CMK (cell line): ENCODE data around the gene TUBB2B.
A peak's percentile ranks its signal among the peaks of the same experiment; 100 is the strongest.

Experiments used
- DNase-seq: peaks from one replicate; pipeline ENCODE4 v3.0.0-alpha.2; 2010; ENCODE audit warnings: low read depth

TUBB2B gene

DNA sequence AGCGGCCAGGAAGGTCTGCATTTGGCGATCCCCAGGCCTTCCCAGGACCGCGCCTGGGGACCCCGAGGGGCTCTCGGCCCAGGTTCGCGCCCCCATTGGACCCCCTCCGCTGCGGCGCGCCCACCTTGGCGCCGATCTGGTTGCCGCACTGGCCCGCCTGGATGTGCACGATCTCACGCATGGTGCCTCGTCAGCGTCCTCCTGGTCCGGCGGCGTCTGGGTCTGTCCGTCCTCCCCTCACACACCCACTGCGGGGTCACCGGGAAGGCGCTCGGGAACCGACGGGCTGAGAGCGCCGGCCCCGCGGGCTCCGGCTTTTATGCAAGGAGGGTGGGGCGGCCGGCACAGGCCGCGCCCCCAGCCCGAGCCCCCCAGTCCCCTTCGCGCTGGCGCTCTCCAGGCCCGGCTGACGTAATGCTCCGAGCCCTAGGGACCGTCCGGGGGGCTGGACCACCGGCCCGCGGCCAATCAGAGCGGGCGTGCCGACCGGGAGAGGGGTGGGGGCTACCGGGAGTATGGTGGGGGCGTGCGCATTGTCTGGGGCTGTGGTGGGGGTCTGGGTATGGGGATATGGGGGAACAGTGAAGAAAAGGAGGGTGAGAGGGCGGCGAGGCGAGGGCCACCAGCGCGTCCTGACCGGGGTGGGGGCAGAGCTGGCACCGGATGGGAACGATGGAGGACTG, at the start of gene TUBB2B:
Gene TUBB2B, minus strand, starts transcription at position 291 of the 683 bp plus-strand sequence. Its CDS starts 110 bp downstream, at position 181.
- DNase-seq: no peak

GRCh38 chr6:3277251-3277650, 49.8 kb upstream of the TUBB2B start:
- DNase-seq: no peak

DNA sequence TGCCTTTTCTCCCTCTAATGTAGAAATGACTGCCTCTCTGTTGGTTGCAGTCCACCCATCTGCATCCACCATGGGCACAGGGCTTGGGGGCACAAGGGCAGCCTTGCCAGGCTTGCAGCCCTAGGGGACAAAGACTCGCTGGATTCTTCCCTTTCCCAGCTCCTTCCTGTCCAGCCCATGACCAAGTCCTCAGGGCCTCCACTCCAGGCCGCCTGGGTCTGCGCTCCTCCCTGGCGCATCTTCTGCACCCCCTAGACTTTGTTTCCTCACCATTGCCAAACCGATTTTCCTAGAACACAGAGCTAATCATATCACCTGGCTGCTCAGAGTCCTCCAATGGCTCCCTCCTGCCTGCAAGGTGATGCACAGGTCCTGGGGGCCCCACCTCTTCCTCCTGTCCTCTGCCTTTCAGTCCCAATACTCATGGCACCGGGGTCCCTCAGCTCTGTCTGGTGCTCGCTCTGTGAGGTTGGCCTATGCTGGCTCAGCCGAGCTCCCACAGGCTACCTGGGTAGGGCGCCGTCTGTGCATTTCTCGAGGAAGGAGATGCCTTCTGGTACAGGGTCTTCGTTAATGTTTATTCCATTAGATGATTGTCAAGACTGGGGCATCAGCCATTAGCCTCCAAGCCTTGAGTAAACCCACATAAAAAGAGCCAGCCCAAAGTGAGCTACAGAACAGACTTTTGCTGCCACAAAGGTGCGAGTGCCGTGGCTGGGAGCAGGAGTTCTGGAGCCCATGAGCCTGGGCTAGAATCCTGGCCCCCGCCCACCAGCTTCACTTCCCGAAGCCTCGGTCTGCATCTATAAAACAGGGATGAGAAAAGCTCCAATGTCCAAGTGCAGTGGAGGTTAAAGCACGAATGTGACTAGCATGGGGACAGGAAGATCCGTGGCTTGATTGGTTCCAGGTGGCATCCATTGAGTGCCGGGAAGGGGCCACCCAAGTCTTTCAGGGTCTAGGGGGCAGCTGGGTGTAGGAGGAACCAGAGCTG, 49.0 kb upstream of the TUBB2B start:
- DNase-seq: no peak

- DNase-seq: no peak
Measured at GRCh38 chr6:3273707-3274521, 46.5 kb upstream of the TUBB2B start.

DNA sequence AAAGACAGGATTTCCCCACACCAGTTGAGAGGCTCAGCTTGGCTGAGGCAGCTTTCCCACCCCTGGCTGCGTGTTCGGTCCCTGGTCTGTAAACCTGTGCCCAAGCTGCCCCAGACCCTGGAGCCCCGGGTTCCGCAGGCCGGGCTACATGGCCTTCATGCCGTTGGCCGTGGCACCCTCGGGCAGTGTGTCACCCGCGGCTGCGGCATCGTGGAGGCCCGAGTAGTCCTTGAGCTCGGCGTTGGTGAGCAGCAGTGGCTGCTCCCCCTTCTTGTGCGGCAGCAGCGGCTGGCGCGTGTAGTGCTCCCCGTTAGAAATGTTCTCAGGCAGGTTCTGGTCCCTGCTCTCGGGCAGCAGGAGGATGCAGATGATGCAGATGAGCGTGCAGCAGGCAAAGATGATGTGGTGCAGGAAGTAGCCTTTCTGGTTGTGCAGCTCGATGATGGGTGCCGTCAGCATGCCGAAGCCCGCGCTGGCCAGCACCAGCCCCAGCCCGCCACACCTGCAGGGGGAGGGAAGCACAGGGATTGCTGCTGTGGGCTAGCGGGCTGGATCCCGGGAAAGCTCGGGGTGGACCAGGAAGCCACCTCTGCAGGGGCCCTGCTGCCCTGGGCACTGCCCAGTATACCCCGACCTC, 45.6 kb upstream of the TUBB2B start:
- no peak for DNase-seq

DNA sequence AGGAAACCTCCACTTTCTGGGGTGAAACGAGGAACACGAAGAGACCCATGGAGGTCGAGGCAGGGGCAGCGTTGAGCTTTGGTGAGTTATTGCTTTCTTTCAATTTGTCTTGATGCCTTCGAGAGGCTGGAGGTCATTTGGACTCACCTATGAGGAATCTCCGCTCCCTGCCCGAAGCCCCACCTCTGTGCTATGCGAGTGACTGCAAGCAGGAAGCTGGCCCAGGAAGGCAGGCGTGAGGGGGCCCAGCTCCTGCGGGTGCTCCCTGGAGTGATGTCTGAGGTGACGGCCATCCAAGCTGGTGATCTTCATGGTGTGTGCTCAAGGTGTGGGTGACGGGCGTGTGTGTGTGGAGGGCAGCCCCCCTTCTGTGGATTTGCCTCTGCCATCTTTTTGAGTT, 44.3 kb upstream of the TUBB2B start:
- no peak for DNase-seq

- DNase-seq: no peak
Measured at GRCh38 chr6:3270258-3270657, 42.8 kb upstream of the TUBB2B start.

- no peak for DNase-seq
Measured at GRCh38 chr6:3269281-3269975, 42.0 kb upstream of the TUBB2B start.

- no peak for DNase-seq
Measured at GRCh38 chr6:3268680-3269079, 41.2 kb upstream of the TUBB2B start.

GRCh38 chr6:3267162-3267561, 39.7 kb upstream of the TUBB2B start:
- no peak for DNase-seq

- no peak for DNase-seq
Measured at GRCh38 chr6:3266170-3266569, 38.7 kb upstream of the TUBB2B start.

DNA sequence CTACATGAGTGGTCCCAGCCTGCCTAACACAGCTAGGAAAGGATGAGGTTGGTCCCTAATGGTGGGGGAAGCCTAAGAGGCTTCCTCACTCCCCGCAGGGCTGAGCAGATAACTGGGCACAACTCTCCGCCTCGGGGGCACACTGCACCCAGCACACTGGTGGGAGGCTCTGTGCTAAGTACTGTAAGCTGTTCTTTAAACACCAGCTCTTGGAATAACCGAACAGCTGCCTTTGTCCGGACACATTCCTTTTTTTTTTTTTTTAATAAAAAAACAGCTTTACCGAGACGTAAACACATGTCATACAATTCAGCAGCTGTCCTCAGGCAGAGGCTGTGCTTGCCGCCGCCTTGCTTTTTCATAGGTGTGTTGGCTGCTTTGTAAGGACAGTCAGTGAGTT, 38.2 kb upstream of the TUBB2B start:
- no peak for DNase-seq

DNA sequence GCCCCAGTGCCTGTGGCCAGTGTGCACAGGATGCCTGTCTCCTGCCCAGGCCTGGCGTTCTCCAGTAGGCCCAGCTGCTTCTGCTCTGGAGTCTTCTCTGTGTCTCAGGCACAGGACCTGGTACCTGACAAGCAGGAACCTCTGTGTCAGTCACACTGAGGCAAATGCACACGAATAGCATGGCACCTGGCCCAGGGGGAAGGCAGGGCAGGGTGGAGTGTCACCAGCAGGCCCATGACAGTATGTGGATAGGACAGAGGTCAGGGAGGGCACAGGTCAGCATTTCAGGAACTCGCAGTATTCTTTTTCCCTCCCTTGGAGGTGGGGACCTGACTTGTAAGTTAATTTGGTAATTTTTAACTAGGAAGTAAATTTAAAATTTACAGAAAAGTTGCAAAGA, 36.9 kb upstream of the TUBB2B start:
- no peak for DNase-seq

DNA sequence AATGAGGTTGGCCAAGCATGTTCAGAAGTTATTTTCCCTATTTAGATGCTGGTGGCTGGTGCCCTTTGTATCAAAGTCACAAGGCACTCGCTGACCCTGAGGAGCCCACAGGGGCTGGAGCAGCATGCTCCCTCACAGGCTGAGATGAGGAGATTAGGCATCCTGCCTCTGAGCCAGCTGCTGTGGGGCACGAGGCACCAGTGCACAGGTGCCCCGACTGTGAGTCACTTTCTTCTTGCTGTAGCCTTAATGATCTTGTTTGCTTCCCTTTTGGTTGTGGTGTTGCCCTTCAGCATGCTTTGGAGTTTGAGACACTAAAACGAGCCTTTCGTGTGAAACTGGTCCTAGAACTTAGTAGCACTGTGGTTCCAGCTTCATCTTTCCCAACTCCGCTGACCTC, 35.6 kb upstream of the TUBB2B start:
- DNase-seq: no peak

DNA sequence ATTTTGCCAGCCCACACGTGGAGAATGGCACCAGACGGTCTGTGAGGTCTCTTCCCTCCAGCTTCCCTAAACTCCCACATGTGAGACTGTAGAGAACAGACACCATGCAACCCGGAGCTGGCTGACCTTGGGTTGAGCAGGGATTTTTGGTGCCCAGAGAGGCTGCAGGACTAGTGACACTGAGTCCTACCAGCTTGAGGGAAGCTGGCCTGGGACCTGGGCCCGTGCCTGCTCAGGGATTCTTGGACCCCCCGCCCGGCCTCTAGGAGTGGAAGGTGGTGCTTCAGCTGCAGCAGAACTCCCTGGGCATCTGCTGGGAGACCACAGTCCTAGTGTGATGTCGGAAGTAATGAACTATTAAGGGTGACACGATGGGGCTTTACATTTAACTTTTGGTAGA, 34.5 kb upstream of the TUBB2B start:
- no peak for DNase-seq

DNA sequence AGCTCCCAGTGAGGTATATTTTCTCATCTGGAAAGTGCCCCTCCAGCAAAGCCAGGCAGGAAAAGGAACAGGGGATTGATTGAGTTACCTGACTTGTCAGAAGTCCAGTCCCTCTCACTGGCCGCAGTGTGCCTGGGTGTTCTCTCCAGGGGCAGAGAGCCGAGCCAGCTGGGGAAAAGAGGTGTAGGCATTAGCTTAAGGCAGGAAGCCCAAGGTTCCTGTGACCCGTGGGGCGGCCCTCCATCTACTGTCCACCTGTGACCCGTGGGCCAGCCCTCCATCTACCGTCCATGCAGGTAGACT, 34.0 kb upstream of the TUBB2B start:
- DNase-seq: no peak

DNA sequence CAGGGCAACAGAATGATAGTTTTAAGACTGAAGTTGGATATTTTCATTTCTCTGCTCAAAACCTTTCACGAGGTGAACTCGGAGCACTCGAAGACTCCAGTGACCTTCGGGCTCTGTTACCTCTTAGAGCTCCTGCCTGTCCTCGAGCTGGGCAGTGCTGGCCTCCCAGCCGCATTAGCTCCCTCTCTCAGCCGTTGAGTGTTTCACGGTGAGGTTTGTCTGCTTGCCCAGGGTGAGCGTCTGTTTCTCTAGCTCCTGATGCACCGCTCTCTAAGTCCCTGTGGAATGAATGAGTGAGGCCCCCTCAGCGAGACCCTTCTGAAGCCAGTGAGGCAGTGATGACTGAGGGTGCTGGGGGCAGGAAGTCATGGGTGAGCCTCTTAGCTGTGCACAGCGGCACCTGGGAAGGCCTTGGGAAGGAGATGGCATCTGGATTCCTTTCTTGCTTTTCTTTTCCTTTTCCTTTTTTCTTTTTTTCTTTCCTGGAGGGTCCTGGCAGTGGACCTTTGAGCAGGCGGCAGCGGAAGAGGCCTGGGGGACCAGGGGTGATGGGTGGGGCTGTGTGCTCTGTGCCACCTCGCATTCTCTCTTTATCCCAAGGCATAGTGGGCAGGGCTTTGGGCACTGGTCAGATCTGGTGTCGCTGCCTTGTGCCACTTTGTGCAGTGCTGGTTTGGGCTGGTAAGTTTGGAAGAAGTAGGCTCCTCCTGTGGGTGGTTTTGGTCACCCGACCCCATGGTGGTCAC, 33.5 kb upstream of the TUBB2B start:
- no peak for DNase-seq

DNA sequence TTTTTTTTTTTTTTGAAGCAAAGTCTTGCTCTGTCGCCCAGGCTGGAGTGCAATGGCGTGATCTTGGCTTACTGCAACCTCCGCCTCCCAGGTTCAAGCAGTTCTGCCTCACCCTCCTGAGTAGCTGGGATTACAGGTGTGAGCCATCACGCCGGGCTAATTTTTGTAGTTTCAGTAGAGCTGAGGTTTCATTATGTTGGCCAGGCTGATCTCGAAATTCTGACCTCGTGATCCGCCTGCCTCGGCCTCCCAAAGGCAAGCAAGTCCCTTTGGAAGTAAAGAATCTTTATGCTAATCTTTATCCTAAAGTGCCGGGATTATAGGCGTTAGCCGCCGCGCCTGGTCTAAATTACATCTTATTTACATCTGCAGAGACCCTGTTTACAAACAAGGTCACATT, 32.8 kb upstream of the TUBB2B start:
- no peak for DNase-seq

GRCh38 chr6:3259491-3259958, 32.1 kb upstream of the TUBB2B start:
- DNase-seq: no peak

DNA sequence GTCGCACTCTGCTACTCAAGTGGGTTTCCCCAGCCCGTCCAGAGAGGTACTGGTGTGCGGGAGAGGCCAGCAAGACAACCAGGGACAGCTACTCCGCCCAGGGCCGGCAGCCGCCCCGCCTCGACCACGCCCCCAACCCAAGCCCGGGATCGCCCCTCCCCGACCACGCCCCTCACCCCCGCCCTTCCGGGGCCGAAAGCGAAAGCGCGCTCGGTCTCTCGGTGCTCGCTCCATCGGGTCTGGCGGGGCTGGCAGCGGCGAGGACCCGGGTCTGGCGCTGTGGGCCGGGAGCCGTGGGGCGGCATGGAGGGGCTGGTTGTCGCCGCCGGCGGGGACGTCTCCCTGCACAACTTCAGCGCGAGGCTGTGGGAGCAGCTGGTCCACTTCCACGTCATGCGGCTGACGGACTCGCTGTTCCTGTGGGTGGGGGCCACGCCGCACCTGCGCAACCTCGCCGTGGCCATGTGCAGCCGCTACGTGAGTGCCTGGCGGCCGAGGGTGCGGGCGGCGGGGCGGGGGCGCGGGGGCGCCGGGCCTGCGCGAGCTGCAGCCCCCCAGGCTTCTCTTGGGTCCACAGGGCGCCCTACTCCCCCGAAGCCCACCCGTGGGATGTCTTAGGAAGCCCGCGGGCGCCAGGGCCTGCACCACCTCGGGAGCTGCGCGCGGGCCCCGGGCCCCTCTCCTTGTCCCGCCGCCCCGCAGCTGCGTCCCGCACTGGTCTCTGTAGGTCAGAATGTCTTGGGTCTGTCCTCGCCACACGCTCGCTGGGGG, 31.5 kb upstream of the TUBB2B start, which contains the start of gene PSMG4:
Gene PSMG4, plus strand, starts transcription at position 228 of the 771 bp plus-strand sequence. Its CDS starts 76 bp downstream, at position 304.
- peak; percentile 72 for DNase-seq
